NT2/D1 (cell line): ENCODE measurements around the gene COG4.

Experiments used
- DNase-seq: peaks from one replicate; pipeline ENCODE4 v3.0.0-alpha.2; 2011; ENCODE audit warnings: low read depth, low spot score
- H3K27me3 ChIP-seq: 2 replicates; pipeline ENCODE4 v1.6.0; 2011; ENCODE audit warnings: mild to moderate bottlenecking; ENCODE audit not compliant: insufficient read length, insufficient read depth
- H3K36me3 ChIP-seq: 2 replicates; pipeline ENCODE4 v1.6.1; 2011; ENCODE audit warnings: mild to moderate bottlenecking, low read length, mixed read lengths; ENCODE audit not compliant: insufficient read depth, insufficient read length
- H3K4me1 ChIP-seq: 2 replicates; pipeline ENCODE4 v1.5.1; 2011; ENCODE audit not compliant: insufficient read depth, insufficient read length
- H3K4me3 ChIP-seq: 2 replicates; pipeline ENCODE4 v1.5.1; 2011; ENCODE audit warnings: low read depth; ENCODE audit not compliant: insufficient read length
- H3K9ac ChIP-seq: 2 replicates; pipeline ENCODE4 v1.6.0; 2011; ENCODE audit warnings: low read depth; ENCODE audit not compliant: insufficient read length
- H3K9me3 ChIP-seq: 2 replicates; pipeline ENCODE4 v1.5.1; 2011; ENCODE audit warnings: mild to moderate bottlenecking, low read length; ENCODE audit not compliant: insufficient read depth
- SUZ12 ChIP-seq: IDR thresholded peaks from 2 replicates; pipeline ENCODE4 v1.6.1; 2011; ENCODE audit not compliant: insufficient read length, insufficient read depth; ENCODE audit errors: extremely low read depth
- YY1 ChIP-seq: IDR thresholded peaks from 2 replicates; pipeline ENCODE4 v1.6.1; 2011; ENCODE audit not compliant: insufficient read length, insufficient read depth
- ZNF274 ChIP-seq: IDR thresholded peaks from 2 replicates; pipeline ENCODE4 v1.6.1; 2011; ENCODE audit warnings: mild to moderate bottlenecking, low read depth, low read length

The COG4 gene

DNA sequence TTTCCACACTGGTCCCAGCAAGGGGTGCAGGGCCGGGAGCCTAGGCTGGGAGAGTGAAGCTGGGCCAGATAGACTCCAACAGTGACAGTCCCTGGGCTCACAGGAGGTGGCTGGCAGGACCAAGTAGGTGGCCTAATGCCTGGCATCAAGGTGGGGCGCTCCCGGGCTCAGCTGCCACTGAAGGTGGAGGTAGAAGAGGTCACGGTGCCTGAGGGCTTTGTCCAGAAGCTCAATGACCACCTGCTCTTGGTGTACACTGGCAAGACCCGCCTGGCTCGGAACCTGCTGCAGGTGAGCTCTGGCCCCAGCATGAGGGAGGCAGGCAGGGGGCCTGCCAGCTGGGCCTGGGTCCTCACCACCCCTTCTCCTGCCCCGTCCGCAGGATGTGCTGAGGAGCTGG lies 45.2 kb downstream of the COG4 start:
- no peak for DNase-seq
- Histone ChIP-seq H3K36me3 (peaks cover 50% of the 10 kb centered on the region), H3K9ac (no peak overlapping the region), H3K27me3 (no peaks in the 10 kb centered on the region), H3K9me3 (no peaks in the 10 kb centered on the region), H3K4me3 (no peak overlapping the region), H3K4me1 (peaks cover 15% of the 10 kb centered on the region)
- TF ChIP-seq ZNF274 = no peak
- TF ChIP-seq YY1 = no peak
- no peak for TF ChIP-seq SUZ12

DNA sequence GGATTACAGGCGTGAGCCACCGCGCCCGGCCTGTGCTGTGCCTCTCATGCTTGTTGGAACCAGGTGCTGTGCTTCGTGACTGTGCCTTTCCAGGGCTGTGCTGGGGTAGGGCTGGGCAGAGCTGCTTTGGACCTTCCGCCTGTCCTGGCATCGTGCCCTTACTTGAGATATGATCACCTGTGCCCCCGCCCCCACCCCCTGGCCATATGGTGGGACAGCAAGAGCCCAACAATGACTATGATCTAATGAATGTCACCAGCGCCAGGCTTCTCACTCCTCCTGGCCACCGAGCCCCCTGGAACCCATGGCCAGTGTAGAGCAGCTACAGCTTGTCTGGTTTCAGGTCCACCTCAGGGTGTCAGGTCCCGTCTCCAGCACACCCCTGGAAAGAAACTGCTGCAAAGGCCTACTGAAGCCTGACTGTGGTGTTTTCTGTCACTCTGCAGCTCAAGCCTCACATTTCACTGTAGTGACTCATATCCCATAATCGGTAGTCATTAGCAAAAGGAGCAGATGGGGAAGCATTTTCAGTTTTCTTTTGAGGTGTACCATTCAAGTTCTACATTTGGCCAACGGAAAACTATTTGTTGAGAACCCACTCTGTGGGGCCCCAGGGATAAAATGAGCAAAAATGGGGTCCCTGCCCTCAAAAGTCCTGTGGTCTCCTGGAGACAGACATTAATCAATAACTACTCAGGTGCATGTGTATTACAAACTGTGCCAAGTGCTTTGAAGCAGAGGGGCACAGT lies 46.9 kb downstream of the COG4 start:
- Histone ChIP-seq H3K27me3 (no peaks in the 10 kb centered on the region), H3K36me3 (peaks cover 37% of the 10 kb centered on the region), H3K9ac (peak overlapping the region; percentile 9), H3K9me3 (no peaks in the 10 kb centered on the region), H3K4me3 (no peak overlapping the region), H3K4me1 (peaks cover 22% of the 10 kb centered on the region)
- TF ChIP-seq SUZ12 (no peak), YY1 (no peak), ZNF274 (no peak)
- DNase-seq = no peak

DNA sequence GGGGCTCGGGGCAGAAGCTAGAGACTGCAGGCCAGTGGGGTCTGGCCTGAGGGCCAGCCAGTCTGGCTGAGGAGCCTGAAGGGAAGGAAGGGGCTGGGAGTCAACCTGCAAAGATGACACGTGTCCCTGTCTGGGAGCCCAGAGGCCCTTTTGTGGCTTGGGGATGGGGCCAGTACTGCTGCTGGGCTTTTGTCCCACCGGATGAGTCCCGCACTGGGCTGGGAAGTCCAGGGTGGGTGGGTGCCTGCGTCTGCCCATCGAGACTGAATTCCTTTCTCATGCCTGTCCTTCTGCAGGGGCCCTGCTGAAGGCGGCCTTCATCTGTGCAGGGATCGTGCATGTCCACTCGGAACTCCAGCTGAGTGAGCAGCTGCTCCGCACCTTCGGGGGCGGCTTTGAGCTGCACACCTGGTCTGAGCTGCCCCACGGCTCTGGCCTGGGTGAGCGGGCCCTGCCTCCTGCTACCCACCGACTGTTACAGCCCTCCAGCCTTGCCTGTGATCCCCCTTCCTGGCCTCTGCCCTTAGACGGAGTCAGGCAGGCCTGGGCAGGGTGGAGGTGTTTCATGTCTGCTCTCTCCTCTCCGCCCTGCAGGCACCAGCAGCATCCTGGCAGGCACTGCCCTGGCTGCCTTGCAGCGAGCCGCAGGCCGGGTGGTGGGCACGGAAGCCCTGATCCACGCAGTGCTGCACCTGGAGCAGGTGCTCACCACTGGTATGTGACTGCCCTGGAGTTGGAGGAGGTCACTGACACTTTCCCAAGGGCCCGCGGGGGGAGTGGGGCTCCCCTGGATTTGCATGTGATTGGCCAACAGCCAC lies 48.1 kb downstream of the COG4 start:
- no peaks in the 10 kb centered on the region for H3K27me3 ChIP-seq
- H3K36me3 ChIP-seq = peaks cover 25% of the 10 kb centered on the region
- H3K9ac ChIP-seq = peak overlapping the region; percentile 51
- H3K4me3 ChIP-seq = no peak overlapping the region
- H3K4me1 ChIP-seq = peaks cover 29% of the 10 kb centered on the region
- TF ChIP-seq ZNF274 (no peak), YY1 (no peak), SUZ12 (no peak)
- DNase-seq = no peak
- H3K9me3 ChIP-seq = no peaks in the 10 kb centered on the region

DNA sequence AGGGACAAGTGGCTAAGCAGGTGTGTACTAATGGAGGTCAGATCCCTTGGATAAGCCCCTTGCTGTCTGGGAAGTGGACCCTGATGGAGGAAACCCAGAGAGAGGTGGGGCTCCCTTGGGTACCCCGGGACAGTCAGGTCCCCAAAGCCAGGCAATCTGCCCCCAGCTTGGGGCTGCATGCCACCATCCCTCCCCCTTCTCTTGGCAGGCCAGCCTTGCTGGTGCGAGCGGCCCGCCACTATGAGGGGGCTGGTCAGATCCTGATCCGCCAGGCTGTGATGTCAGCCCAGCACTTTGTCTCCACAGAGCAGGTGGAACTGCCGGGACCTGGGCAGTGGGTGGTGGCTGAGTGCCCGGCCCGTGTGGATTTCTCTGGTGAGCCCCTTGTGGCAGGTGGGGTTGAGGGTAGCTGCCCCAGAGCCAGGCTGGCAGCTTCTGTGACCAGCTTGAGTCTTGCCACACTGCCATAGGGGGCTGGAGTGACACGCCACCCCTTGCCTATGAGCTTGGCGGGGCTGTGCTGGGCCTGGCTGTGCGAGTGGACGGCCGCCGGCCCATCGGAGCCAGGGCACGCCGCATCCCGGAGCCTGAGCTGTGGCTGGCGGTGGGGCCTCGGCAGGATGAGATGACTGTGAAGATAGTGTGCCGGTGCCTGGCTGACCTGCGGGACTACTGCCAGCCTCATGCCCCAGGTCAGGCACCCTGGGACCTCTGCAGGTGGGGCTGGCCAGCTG lies 48.9 kb downstream of the COG4 start:
- Histone ChIP-seq H3K36me3 (peaks cover 17% of the 10 kb centered on the region), H3K27me3 (no peaks in the 10 kb centered on the region), H3K4me1 (peaks cover 31% of the 10 kb centered on the region), H3K9me3 (no peaks in the 10 kb centered on the region), H3K4me3 (no peak overlapping the region), H3K9ac (peak overlapping the region; percentile 51)
- DNase-seq = no peak
- TF ChIP-seq YY1 (no peak), ZNF274 (no peak), SUZ12 (no peak)

GRCh38 chr16:70473446-70474319 lies 49.7 kb downstream of the COG4 start:
- Histone ChIP-seq H3K4me1 (peaks cover 32% of the 10 kb centered on the region), H3K9ac (no peak overlapping the region), H3K9me3 (no peaks in the 10 kb centered on the region), H3K36me3 (peaks cover 9% of the 10 kb centered on the region), H3K27me3 (no peaks in the 10 kb centered on the region), H3K4me3 (no peak overlapping the region)
- DNase-seq = no peak
- TF ChIP-seq YY1 (no peak), SUZ12 (no peak)

DNA sequence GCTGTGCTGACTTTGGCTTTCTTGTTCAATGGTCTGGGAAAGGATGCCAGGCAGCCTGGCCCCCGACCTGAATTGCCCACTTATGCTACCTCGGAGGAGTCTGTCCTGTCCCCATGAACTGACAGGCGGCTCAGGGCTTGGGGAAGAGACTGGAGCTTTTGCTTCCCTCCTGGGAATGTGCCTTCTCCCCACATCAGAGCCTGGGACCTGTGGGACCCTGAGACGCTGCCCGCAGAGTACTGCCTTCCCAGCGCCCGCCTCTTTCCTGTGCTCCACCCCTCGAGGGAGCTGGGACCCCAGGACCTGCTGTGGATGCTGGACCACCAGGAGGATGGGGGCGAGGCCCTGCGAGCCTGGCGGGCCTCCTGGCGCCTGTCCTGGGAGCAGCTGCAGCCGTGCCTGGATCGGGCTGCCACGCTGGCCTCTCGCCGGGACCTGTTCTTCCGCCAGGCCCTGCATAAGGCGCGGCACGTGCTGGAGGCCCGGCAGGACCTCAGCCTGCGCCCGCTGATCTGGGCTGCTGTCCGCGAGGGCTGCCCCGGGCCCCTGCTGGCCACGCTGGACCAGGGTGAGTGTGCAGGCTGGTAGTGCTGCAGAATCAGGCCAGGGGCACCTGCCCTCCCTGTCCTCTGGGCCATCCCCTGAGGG lies 50.4 kb downstream of the COG4 start:
- no peak overlapping the region for H3K4me3 ChIP-seq
- H3K4me1 ChIP-seq = peaks cover 32% of the 10 kb centered on the region
- H3K27me3 ChIP-seq = no peaks in the 10 kb centered on the region
- H3K9me3 ChIP-seq = no peaks in the 10 kb centered on the region
- H3K36me3 ChIP-seq = peaks cover 1% of the 10 kb centered on the region
- no peak for TF ChIP-seq SUZ12
- no peak for TF ChIP-seq ZNF274
- no peak for TF ChIP-seq YY1
- no peak for DNase-seq
- H3K9ac ChIP-seq = no peak overlapping the region
